ENCODE measurements around the gene ODAD2. TPM values are rescaled to one million over a fixed set of nuclear protein-coding genes. Genes with fewer than 3 reads are reported as not detected.

ODAD2 gene
- total and polyA plus RNA-seq, 11 donors: 0.21 to 1.5 (median 0.64) TPM; not detected in 6

GRCh38 chr10:28036587-28036986, 37.7 kb upstream of the ODAD2 start:
- intact Hi-C loops (cut with DNase I): no loop called here
- WGBS, 4 donors: 73 to 83% (median 79%) methylated on average over 3 of the region's 3 CpGs
- Histone ChIP-seq H3K27ac (no peak overlapping the region), H3K4me3 (no peak overlapping the region), H3K27me3 (peaks cover 0 to 8% (median 0%) of the 10 kb centered on the region in 9 donors), H3K4me1 (no peaks in the 10 kb centered on the region), H3K9me3 (peaks cover 0 to 15% (median 0%) of the 10 kb centered on the region in 12 donors), H3K36me3 (no peaks in the 10 kb centered on the region)
- no peak for DNase-seq
- ATAC-seq: no peak
- TF ChIP-seq CTCF (IDR thresholded peaks at IDR 0.05): no peak
- TF ChIP-seq POLR2A (IDR thresholded peaks at IDR 0.05): no peak

GRCh38 chr10:28020993-28021982, 22.4 kb upstream of the ODAD2 start:
- Histone ChIP-seq H3K9me3 (no peaks in the 10 kb centered on the region), H3K27ac (peak overlapping the region in 1 of 12 donors; percentile 26), H3K36me3 (no peaks in the 10 kb centered on the region), H3K4me1 (no peaks in the 10 kb centered on the region), H3K4me3 (no peak overlapping the region), H3K27me3 (no peaks in the 10 kb centered on the region)
- DNase-seq (no peak), ATAC-seq (no peak)
- intact Hi-C loops (cut with DNase I): no loop called here
- no peak for TF ChIP-seq POLR2A (IDR thresholded peaks at IDR 0.05)
- TF ChIP-seq CTCF (IDR thresholded peaks at IDR 0.05): no peak
- 70 to 83% (median 77%) methylated on average over 5 of the region's 5 CpGs for WGBS, 4 donors

GRCh38 chr10:28020080-28020860, 21.4 kb upstream of the ODAD2 start:
- intact Hi-C loops (cut with DNase I): no loop called here
- no peaks in the 10 kb centered on the region for H3K9me3 ChIP-seq
- ATAC-seq: no peak
- 85 to 90% (median 87%) methylated on average over 12 of the region's 12 CpGs for WGBS, 4 donors
- H3K27me3 ChIP-seq: no peaks in the 10 kb centered on the region
- H3K4me1 ChIP-seq: no peaks in the 10 kb centered on the region
- no peaks in the 10 kb centered on the region for H3K36me3 ChIP-seq
- no peak for DNase-seq
- H3K27ac ChIP-seq: peak overlapping the region in 1 of 12 donors; percentile 26
- TF ChIP-seq POLR2A (IDR thresholded peaks at IDR 0.05) (no peak), CTCF (IDR thresholded peaks at IDR 0.05) (no peak)
- no peak overlapping the region for H3K4me3 ChIP-seq

- H3K36me3 ChIP-seq: no peaks in the 10 kb centered on the region
- TF ChIP-seq POLR2A (IDR thresholded peaks at IDR 0.05) (no peak), CTCF (IDR thresholded peaks at IDR 0.05) (no peak)
- no peak for ATAC-seq
- H3K27me3 ChIP-seq: no peaks in the 10 kb centered on the region
- H3K9me3 ChIP-seq: peaks cover 0 to 7% (median 0%) of the 10 kb centered on the region in 12 donors
- H3K4me3 ChIP-seq: no peak overlapping the region
- no peak overlapping the region for H3K27ac ChIP-seq
- intact Hi-C loops (cut with DNase I): no loop called here
- H3K4me1 ChIP-seq: no peaks in the 10 kb centered on the region
- no peak for DNase-seq
Observed at GRCh38 chr10:28014651-28015050, 15.8 kb upstream of the ODAD2 start.

All from heart left ventricle (tissue), 16 donors.